ENCODE results near the gene VTI1A. TPM values are rescaled to one million over a fixed set of nuclear protein-coding genes. Genes with fewer than 3 reads are reported as not detected.

Gene VTI1A
- total RNA-seq, 1 donor from 2014 or later, result 26.3 TPM

GRCh38 chr10:112834751-112835181 lies 387.8 kb downstream of the VTI1A start:
- TF ChIP-seq, protein P1, sequence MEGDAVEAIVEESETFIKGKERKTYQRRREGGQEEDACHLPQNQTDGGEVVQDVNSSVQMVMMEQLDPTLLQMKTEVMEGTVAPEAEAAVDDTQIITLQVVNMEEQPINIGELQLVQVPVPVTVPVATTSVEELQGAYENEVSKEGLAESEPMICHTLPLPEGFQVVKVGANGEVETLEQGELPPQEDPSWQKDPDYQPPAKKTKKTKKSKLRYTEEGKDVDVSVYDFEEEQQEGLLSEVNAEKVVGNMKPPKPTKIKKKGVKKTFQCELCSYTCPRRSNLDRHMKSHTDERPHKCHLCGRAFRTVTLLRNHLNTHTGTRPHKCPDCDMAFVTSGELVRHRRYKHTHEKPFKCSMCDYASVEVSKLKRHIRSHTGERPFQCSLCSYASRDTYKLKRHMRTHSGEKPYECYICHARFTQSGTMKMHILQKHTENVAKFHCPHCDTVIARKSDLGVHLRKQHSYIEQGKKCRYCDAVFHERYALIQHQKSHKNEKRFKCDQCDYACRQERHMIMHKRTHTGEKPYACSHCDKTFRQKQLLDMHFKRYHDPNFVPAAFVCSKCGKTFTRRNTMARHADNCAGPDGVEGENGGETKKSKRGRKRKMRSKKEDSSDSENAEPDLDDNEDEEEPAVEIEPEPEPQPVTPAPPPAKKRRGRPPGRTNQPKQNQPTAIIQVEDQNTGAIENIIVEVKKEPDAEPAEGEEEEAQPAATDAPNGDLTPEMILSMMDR (IDR thresholded peaks at IDR 0.05), result no peak
- Mint-ChIP-seq H3K4me1 (ENCODE audit: unreplicated experiment) (peaks cover 12% of the 10 kb centered on the region), H3K4me3 (ENCODE audit: unreplicated experiment) (no peak overlapping the region), H3K27me3 (ENCODE audit: unreplicated experiment) (no peaks in the 10 kb centered on the region), H3K9me3 (ENCODE audit: unreplicated experiment) (no peaks in the 10 kb centered on the region), H3K36me3 (ENCODE audit: unreplicated experiment) (no peaks in the 10 kb centered on the region), H3K27ac (ENCODE audit: unreplicated experiment) (no peak overlapping the region)
- DNase-seq (ENCODE audit: extremely low spot score, unreplicated experiment), result no peak

DNA sequence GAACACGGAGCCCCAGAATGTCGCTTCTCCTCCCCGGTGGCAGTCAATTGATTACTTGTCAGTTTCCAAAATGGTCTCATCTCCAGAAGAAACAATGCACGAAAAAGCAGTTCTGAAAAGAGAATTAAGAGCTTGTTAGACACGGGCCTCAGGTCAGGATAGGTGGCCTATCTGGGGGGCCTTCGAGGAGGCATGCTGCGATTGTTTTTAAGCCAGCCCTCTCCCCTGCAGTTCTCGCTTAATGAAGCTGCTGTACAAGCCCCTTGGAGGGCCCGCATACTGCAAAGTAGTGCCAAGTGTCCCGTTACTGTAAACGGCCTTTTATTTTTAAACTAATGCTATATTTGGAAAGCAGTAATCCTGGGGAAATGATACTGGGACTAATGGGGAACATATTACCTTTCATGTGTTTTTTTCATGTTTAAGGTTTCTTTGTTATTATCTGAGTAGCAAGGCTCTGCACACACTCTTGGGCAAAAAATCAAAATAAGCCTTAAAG lies 388.3 kb downstream of the VTI1A start:
- Mint-ChIP-seq H3K4me1 (ENCODE audit: unreplicated experiment) (peaks cover 12% of the 10 kb centered on the region), H3K9me3 (ENCODE audit: unreplicated experiment) (no peaks in the 10 kb centered on the region)

GRCh38 chr10:112835944-112836451 lies 389.0 kb downstream of the VTI1A start:
- no peak for DNase-seq (ENCODE audit: extremely low spot score, unreplicated experiment)
- Mint-ChIP-seq H3K27me3 (ENCODE audit: unreplicated experiment) (no peaks in the 10 kb centered on the region), H3K27ac (ENCODE audit: unreplicated experiment) (no peak overlapping the region), H3K9me3 (ENCODE audit: unreplicated experiment) (no peaks in the 10 kb centered on the region), H3K4me3 (ENCODE audit: unreplicated experiment) (no peak overlapping the region), H3K36me3 (ENCODE audit: unreplicated experiment) (no peaks in the 10 kb centered on the region), H3K4me1 (ENCODE audit: unreplicated experiment) (peaks cover 12% of the 10 kb centered on the region)
- TF ChIP-seq, protein P1 (IDR thresholded peaks at IDR 0.05), result no peak

More for the DNA sequence above, 388.3 kb downstream of the VTI1A start:
- Mint-ChIP-seq H3K27ac (ENCODE audit: unreplicated experiment) (no peak overlapping the region), H3K27me3 (ENCODE audit: unreplicated experiment) (no peaks in the 10 kb centered on the region), H3K4me3 (ENCODE audit: unreplicated experiment) (no peak overlapping the region), H3K36me3 (ENCODE audit: unreplicated experiment) (no peaks in the 10 kb centered on the region)
- no peak for DNase-seq (ENCODE audit: extremely low spot score, unreplicated experiment)
- TF ChIP-seq, protein P1 (IDR thresholded peaks at IDR 0.05), result no peak

DNA sequence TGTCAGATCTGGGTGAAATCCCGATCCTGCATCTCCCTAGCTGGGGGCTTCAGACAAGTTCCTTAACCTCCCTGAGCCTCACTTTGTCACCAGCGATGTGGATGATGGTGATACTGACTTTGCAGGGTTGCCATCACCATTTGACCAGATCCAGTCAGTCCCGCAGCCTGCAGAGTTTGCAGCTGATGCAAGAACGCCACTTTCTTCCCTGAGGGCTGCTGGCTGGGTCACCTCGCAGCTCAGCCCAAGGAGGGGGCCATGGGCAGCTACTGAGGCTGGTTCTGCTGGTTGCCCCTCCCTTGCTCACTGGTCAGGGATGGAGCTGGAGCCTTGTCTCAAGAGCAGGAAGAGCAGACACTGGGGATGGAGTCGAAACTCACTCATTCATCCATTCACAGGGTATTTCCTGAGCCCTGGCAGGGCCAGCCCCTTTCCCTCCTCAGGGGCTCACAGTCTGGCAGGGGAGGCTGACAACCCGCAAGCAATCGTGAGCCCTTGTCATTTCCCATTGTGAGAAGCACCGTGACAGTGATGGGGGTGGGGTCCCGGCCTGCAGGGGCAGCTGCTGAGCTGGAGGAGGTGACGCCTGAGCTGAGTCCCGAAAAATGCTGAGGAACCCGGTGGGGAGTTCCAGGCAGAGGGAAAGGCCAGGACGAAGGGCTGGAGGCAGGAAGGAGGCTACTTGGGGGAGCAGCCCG lies 391.9 kb downstream of the VTI1A start:
- no peak for DNase-seq (ENCODE audit: extremely low spot score, unreplicated experiment)
- H3K4me3 Mint-ChIP-seq (ENCODE audit: unreplicated experiment), result no peak overlapping the region
- no peaks in the 10 kb centered on the region for H3K9me3 Mint-ChIP-seq (ENCODE audit: unreplicated experiment)
- H3K36me3 Mint-ChIP-seq (ENCODE audit: unreplicated experiment), result no peaks in the 10 kb centered on the region
- peaks cover 12% of the 10 kb centered on the region for H3K4me1 Mint-ChIP-seq (ENCODE audit: unreplicated experiment)
- no peaks in the 10 kb centered on the region for H3K27me3 Mint-ChIP-seq (ENCODE audit: unreplicated experiment)
- TF ChIP-seq, protein P1 (IDR thresholded peaks at IDR 0.05), result no peak
- no peak overlapping the region for H3K27ac Mint-ChIP-seq (ENCODE audit: unreplicated experiment)

GRCh38 chr10:112839928-112840654 lies 393.1 kb downstream of the VTI1A start:
- no peak overlapping the region for H3K27ac Mint-ChIP-seq (ENCODE audit: unreplicated experiment)
- no peaks in the 10 kb centered on the region for H3K36me3 Mint-ChIP-seq (ENCODE audit: unreplicated experiment)
- no peaks in the 10 kb centered on the region for H3K9me3 Mint-ChIP-seq (ENCODE audit: unreplicated experiment)
- peaks cover 8% of the 10 kb centered on the region for H3K4me1 Mint-ChIP-seq (ENCODE audit: unreplicated experiment)
- DNase-seq (ENCODE audit: extremely low spot score, unreplicated experiment), result no peak
- H3K4me3 Mint-ChIP-seq (ENCODE audit: unreplicated experiment), result no peak overlapping the region
- TF ChIP-seq, protein P1 (IDR thresholded peaks at IDR 0.05), result no peak
- no peaks in the 10 kb centered on the region for H3K27me3 Mint-ChIP-seq (ENCODE audit: unreplicated experiment)

Data from osteocyte (in vitro differentiated cells).